Fibroblast of lung (primary cell): Measurements from ENCODE around the gene PROSER1. TPM values are rescaled to one million over a fixed set of nuclear protein-coding genes. Genes with fewer than 3 reads are reported as not detected.
"Not testable (repeated sequence)": the region's sequence is repeated elsewhere in the genome, so short reads cannot be mapped to it uniquely, and the experiment has no call there.

ENCODE experiments used
- DNase-seq, 2 donors: peaks; one replicate each; pipeline versions ENCODE4 v3.0.0 to v3.0.0-alpha.2; 2010; ENCODE audit warnings: low read depth in 2 of 2
- H2AFZ ChIP-seq: 2 replicates; pipeline ENCODE4 v1.5.1; 2012; ENCODE audit warnings: low read length, control low read depth, inconsistent platforms
- H3K27ac ChIP-seq: 2 replicates; pipeline ENCODE4 v1.5.1; 2011; ENCODE audit warnings: low read length, control low read depth; ENCODE audit not compliant: insufficient read depth
- H3K27me3 ChIP-seq: 2 replicates; pipeline ENCODE4 v1.5.1; 2011; ENCODE audit warnings: mild to moderate bottlenecking, low read length; ENCODE audit not compliant: control insufficient read depth, insufficient read depth
- H3K36me3 ChIP-seq: 2 replicates; pipeline ENCODE4 v1.5.1; 2011; ENCODE audit warnings: low read length; ENCODE audit not compliant: control insufficient read depth, insufficient read depth
- H3K4me1 ChIP-seq: 2 replicates; pipeline ENCODE4 v1.5.1; 2011; ENCODE audit warnings: low read length; ENCODE audit not compliant: control insufficient read depth, insufficient read depth; ENCODE audit errors: extremely low read depth
- H3K4me2 ChIP-seq: 2 replicates; pipeline ENCODE4 v1.5.1; 2011; ENCODE audit warnings: low read length, control low read depth; ENCODE audit not compliant: insufficient read depth; ENCODE audit errors: extremely low read depth
- H3K4me3 ChIP-seq, 4 experiments: fragments of 200-600 bp in 1 of 4; sonication (generic) in 1 of 4; replicated peaks in 1 of 4; 2 replicates each; pipeline ENCODE4 v1.5.1; 2011 to 2016; ENCODE audit warnings: low read length in 4 of 4, low read depth in 3 of 4, mild to moderate bottlenecking in 3 of 4, control low read depth in 2 of 4, inconsistent platforms in 1 of 4, mixed read lengths in 1 of 4; ENCODE audit not compliant: insufficient read depth in 1 of 4; ENCODE audit errors: control extremely low read depth in 1 of 4
- H3K79me2 ChIP-seq: 2 replicates; pipeline ENCODE4 v1.5.1; 2012; ENCODE audit warnings: mild to moderate bottlenecking, low read length, inconsistent platforms; ENCODE audit not compliant: control insufficient read depth, insufficient read depth
- H3K9ac ChIP-seq: 2 replicates; pipeline ENCODE4 v1.5.1; 2011; ENCODE audit warnings: mild to moderate bottlenecking, low read length, control low read depth; ENCODE audit not compliant: insufficient read depth
- H3K9me3 ChIP-seq: 2 replicates; pipeline ENCODE4 v1.5.1; 2012; ENCODE audit warnings: low read depth, low read length; ENCODE audit not compliant: control insufficient read depth, insufficient read depth
- H4K20me1 ChIP-seq: 2 replicates; pipeline ENCODE4 v1.5.1; 2011; ENCODE audit warnings: low read length; ENCODE audit not compliant: control insufficient read depth, insufficient read depth; ENCODE audit errors: extremely low read depth
- CTCF ChIP-seq, 2 donors: IDR thresholded peaks in 1 of 2; conservative IDR thresholded peaks in 1 of 2; 1 replicate in 1 of 2; 2 replicates in 1 of 2; pipeline ENCODE4 v1.5.1; 2011 to 2012; ENCODE audit warnings: low read length in 2 of 2, control low read depth in 1 of 2, inconsistent platforms in 1 of 2, low read depth in 1 of 2, mild to moderate bottlenecking in 1 of 2
- EZH2 ChIP-seq: IDR thresholded peaks from 2 replicates; pipeline ENCODE4 v1.5.1; 2012; ENCODE audit warnings: low read length, control low read depth, mild to moderate bottlenecking; ENCODE audit errors: missing control alignments
- polyA minus RNA-seq: library from RNA; depleted of rRNA, polyadenylated mRNA; stranded (reverse); fragments of >200 nt; gene quantifications from 2 replicates; pipeline ENCODE4 v1.2.3, GENCODE V29; 2011; ENCODE audit warnings: low replicate concordance
- polyA plus RNA-seq, 2 donors: library from polyadenylated mRNA; depleted of rRNA in 1 of 2; stranded (reverse) in 1 of 2; unstranded in 1 of 2; fragments of >200 nt; gene quantifications; 2 replicates each; pipeline ENCODE4 v1.2.1, GENCODE V29; 2011 to 2012; ENCODE audit warnings: missing spikeins in 1 of 2
- total RNA-seq: library from RNA; depleted of rRNA; stranded (reverse); fragments of >200 nt; gene quantifications from 2 replicates; pipeline ENCODE4 v1.2.1, GENCODE V29; 2014

PROSER1 gene
- total RNA-seq (7.4 and 13.9 TPM in 2 replicates), polyA plus RNA-seq (9.5 and 13.7 TPM in 2 replicates), polyA minus RNA-seq (11.2 and 11.8 TPM in 2 replicates)
- polyA plus RNA-seq (2012) = 8.3 and 11.2 TPM in 2 replicates

GRCh38 chr13:39037880-39038568, at the start of gene PROSER1, which contains the start of gene NHLRC3:
PROSER1 (minus strand) TSS chr13:39038089; CDS start chr13:39037242, 847 bp downstream.
NHLRC3 (plus strand) TSS chr13:39038456; CDS start chr13:39038640, 184 bp downstream.
- Histone ChIP-seq H3K27me3 (no peaks in the 10 kb centered on the region), H3K4me3 (peak within 1 kb of the TSS; percentile 89 to 99 (median 96)), H4K20me1 (no peaks in the 10 kb centered on the region), H3K79me2 (peaks cover 47% of the 10 kb centered on the region), H3K36me3 (no peaks in the 10 kb centered on the region), H3K4me1 (no peaks in the 10 kb centered on the region), H3K4me2 (peak within 1 kb of the TSS; percentile 97), H3K9ac (peak within 1 kb of the TSS; percentile 85), H2AFZ (peak within 1 kb of the TSS; percentile 98), H3K9me3 (no peaks in the 10 kb centered on the region), H3K27ac (peak within 1 kb of the TSS; percentile 84)
- TF ChIP-seq CTCF (conservative IDR thresholded peaks at IDR 0.05 in 1 of 2, IDR thresholded peaks at IDR 0.05 in 1 of 2; ENCODE audit: low read depth in 1 of 2, low read length in 2 of 2) (no peak), EZH2 (no peak)
- peak; percentile 92 to 96 for DNase-seq

GRCh38 chr13:39086251-39086945, 48.5 kb upstream of the PROSER1 start:
- DNase-seq, H3K4me3 ChIP-seq, H3K27ac ChIP-seq, H3K4me1 ChIP-seq, H3K79me2 ChIP-seq, H3K9ac ChIP-seq, H3K27me3 ChIP-seq, H3K9me3 ChIP-seq, H3K36me3 ChIP-seq, H2AFZ ChIP-seq, H4K20me1 ChIP-seq, H3K4me2 ChIP-seq: not testable (repeated sequence)

GRCh38 chr13:39073983-39074382, 36.1 kb upstream of the PROSER1 start:
- H3K27ac ChIP-seq = no peak overlapping the region
- no peak overlapping the region for H3K4me3 ChIP-seq
- H3K79me2 ChIP-seq = no peaks in the 10 kb centered on the region
- no peaks in the 10 kb centered on the region for H3K9me3 ChIP-seq
- no peaks in the 10 kb centered on the region for H3K27me3 ChIP-seq
- H2AFZ ChIP-seq = no peak overlapping the region
- no peak overlapping the region for H3K9ac ChIP-seq
- H3K4me2 ChIP-seq = no peak overlapping the region
- H4K20me1 ChIP-seq = no peaks in the 10 kb centered on the region
- no peaks in the 10 kb centered on the region for H3K4me1 ChIP-seq
- DNase-seq = no peak
- no peaks in the 10 kb centered on the region for H3K36me3 ChIP-seq
- TF ChIP-seq CTCF (conservative IDR thresholded peaks at IDR 0.05 in 1 of 2, IDR thresholded peaks at IDR 0.05 in 1 of 2; ENCODE audit: low read depth in 1 of 2, low read length in 2 of 2) (no peak), EZH2 (no peak)
